Stimulated activated CD4-positive, alpha-beta T cell treated with anti-CD3 and anti-CD28 coated beads, Interleukin-2, amount 100 ng/mL, for 4 hours (primary cell): Measurements from ENCODE around the gene KCNJ6.

ENCODE experiments used
- DNase-seq: peaks from one replicate; pipeline ENCODE4 v3.0.0-alpha.2; 2020; ENCODE audit warnings: low read depth

Gene KCNJ6

DNA sequence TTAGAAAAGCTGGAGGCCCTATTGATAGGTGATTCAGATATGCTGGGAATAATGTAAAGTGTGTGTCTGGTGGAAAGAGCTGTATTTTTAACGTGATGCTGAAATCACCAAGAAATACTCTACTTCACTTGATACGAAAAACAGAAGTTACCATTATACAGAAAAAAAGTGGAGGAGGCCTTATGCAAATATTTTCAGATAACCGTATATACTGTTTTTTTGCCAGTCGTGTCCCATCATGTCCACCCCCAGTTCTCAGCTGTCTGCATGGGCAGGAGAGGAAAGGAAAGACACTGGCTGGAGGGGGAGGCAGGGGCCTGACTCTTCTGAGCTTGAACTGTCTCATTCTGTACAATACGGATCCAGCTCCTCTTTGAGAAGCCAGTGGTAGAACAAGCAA is 51.1 kb downstream of the KCNJ6 start:
- no peak for DNase-seq

DNA sequence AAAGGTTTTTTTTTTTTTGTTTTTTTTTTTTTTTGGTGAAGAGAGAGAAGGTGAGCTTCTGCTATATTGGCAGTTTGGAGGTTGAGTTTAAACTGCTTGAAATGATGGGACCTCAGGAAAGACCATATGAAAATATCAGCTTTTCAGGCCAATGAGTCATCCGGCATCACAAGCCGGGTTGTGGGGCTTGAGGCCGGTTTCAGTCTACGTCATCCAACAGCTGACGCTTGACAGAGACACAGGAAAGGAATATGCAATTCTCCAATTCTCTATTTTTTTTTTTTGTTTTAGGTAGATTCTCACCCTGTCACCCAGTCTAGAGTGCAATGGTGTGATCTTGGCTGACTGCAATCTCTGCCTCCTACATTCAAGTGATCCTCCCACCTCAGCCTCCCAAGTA is 52.4 kb downstream of the KCNJ6 start:
- DNase-seq, result no peak

DNA sequence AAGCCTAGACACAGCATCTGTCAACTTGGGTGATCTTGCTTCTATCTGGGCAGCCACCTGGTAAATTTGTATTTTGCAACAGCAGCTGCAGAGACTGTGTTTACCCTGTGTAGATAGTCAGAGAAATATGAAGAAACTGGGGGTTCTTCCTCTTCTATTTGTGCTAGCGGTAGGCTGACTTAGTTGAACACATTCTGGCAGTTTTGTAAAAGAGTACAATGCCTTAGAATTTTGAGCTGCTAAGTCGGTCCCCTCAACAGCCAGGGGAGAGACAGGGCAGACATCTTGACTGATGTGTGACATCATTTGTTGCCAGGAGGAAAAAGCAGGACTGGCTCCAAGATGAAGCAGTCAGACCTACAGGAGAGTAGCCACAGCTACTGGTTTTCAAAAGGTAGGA is 53.7 kb downstream of the KCNJ6 start:
- no peak for DNase-seq

DNA sequence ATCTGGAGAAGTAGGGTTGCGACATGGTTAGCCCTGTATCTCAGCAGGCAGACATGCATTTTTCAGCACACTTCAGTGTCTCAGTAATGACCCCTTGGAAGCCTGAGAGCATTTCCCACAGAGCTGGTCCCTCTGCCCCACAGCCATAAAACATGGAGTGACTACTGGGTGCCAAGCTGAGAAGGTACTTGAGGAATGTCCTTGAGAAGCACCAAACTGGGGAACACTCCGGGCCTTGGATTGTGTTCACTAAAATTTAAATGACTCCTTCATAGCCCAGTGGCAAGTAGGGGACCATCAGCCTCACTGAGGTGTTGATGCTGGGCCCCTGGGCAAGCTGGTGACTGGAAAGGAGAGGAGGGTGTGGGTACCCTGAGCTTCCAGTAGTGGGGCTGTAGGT is 54.7 kb downstream of the KCNJ6 start:
- no peak for DNase-seq

DNA sequence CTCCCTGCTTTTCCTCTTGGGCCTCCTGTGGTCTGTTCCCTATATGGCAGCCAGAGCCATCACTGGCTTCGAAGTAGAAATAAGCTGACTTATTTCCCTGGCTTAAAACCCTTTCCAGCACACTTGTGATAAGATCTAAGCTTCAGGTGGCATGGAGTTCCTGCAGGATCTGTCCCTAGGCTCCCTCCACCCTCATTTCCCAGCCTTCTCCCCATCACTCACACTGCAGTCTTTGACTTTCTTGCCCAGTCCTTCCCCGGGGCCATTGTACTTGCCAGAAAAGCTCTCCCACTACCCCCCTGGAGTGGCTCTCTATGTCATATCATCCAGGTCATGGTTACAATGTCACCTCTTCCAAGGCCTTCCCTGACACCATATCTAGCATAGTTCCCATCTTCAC is 55.8 kb downstream of the KCNJ6 start:
- no peak for DNase-seq

DNA sequence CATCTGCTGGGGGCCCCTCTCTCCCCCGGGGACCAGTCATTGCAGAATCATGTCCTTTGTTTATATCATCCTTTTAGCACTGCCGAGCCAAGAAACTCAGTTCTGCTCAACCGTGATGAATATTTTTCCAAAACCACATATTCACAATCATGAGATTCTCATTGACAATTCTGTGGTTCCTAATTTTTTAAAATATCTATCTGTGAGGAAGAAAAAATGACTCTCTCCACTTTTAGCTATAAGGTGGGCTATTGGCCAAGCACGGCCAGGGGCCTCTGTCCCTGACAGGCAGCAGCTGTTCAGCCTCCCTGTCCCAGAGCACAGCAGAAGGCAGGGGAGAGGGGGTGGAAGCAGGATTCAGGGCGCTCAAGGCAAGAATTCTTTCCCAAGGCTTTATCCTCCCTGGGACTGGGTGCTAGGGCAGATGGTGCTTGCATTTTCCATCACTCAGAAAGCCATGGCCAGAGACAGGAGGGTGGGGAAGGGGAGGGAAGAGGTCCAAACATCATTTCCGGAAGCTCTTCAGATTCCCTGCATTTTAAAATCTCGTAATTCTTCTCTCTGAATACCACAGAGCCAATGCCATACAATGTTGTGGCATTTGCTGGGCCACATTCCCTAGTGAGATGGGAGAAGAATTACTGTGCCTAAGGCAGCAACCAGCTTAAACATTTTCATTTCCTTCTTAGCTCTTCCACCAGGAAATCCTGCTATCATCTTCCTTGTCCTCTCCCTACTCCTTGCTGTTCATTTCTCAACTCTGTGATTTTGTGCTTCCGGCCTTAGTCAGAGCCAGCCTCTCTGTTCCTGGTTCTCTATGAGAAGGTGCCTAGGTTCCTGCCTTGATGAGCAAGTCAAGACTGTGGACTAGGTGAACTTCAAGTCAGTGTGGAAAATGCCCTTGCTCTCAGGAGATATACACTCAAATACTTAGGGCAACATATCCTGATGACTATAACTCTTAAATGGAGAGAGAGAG is 60.3 kb downstream of the KCNJ6 start:
- DNase-seq, result no peak

DNA sequence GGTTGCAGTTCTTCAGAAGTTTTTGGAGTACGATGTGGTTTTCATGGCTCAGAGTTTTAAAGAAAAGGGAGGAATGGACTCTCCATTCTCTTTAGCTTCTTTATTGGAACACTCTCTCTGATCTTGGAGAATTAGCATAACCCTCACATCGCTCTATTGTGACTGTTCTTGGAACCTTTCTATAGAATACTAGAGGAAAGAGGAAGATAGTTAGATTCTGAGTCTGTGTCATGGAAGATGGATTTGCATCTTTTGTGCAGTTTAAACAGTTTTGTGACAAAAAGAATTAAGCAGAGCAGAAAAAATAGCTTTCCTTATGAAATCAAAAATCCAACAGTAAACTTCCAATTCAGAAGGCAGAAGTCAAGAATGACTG is 61.0 kb downstream of the KCNJ6 start:
- no peak for DNase-seq

DNA sequence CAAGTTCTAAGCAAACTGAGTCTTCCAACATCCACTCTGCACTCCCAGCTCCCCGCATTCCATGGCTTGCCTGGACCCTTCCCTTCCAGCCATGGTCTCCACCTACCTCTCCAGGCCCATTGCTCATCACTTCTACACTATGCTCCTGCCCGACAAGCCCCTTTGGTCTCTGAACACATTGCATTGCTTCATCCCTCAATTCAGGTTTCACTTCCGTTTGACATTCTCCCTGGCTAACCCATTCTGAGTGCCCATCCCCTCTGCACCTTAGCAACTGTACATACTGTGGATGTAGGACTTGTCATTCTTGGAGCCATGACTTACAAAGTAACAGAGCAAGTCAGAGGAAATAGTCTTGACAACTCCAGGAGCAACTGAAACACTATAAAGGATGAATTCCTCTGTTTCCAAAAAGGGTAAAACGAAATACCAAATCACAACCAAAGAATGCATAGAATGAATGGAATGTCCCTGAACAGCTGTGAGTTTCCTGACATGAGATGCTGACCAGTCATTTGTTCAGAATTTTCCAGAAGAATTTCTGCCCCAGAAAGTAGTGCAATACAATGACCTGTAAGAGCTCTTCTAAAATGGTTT is 66.7 kb downstream of the KCNJ6 start:
- DNase-seq, result no peak

DNA sequence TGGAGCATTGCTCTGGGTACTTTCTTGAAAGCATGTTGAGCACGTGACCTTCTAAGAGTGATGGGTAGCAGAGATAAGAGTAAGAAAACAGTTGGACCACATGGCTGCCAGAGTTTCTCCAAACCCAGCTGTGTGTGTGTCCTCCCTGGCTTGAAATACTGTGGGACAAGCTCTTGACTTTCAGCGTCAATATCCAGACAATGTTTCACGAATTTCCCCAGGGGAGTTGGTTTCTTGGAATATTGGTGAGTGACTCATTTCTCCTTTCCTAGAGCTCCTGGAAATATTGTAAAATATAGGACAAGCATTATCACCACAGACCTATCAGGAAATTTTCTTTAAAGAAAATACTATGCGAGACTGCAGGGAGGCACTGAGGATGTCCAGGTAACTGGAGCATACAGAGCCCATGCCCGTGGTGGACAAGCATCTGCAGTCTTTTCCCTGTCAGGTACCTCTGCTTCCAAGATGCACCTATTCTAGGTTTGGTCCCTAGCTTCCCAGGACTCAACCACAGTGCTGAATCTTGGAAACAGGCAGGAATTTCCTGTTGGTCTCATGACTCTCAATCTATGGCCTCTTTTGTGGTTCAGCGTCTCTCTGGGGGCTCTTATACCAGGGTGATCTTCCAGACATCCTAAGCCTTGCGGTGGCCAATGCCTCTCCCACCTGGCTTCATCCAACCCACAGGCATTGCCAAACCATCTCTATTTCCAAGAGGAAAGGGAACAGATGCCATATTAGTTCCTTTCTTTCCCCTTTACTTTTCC is 67.4 kb downstream of the KCNJ6 start:
- no peak for DNase-seq

DNA sequence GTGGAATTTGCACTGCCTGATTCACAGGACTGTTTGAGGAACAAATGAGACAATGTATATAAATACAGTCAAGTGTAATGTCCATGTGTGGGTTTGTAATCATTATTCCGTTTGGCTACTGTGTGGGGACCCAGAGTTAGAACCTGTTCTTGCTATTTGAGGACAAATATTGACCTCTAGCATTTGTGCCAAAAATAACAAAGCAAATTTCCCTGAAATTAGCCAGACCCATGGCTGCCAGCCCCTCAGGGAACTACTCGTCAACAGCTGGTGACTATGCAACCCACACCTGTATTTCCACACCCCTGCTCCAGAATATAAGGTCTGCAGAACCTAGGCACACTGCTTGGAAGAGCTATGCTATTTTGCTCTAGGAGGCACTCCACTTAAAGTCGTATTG is 70.7 kb downstream of the KCNJ6 start:
- DNase-seq, result no peak

DNA sequence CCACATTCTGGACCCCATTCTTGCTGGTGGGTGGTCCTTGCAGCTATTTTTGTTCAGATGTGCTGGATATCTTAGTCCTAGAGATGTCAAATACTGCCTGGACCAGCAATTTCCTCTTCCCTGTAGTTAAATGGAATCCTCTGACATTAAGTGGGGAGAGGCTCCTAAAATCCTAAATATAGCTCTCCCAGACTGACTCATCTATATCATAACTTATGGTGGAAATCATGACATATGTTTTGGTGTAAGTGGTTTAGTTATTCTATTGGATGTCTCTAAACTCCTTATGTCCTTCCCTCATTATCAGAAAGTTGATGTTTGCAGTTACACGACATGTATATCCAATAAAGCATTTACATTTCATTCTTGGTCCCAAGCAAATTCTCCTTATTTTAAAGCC is 73.1 kb downstream of the KCNJ6 start:
- DNase-seq, result no peak

DNA sequence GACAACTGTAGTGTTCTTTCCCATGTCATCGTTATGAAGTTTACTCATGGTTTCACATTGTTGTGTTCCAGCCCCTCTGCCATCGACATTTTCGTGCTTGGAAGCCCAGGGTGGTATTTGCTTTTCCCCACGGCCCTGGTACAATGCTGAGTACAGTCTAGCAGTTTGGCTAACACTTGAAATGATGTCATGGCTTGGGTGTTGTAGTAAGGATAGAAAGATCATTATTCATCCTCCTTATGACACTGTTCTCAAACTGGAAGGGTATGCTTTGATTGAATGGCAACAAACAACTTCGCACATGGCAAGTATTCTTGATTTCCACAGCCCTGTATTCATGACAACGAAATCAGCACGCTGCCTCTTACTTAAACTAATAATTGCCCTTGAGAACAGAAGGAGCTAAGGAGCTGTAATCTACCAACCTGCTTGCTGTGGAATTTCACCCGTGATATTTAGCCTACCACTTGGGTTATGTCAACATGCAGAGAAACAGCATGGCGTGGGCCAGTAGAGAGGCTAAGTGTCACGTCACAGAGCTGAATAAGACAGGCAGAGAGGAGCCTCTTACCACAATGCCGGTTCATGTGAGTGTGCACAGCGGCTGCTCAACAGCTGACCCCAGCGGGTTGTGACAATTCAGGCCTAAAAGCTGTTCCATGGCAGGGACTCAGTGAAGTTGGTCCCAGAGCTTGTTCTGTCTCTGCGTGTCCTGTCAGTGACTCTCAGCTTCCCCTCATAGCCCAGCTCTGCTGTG is 73.9 kb downstream of the KCNJ6 start:
- DNase-seq, result no peak

DNA sequence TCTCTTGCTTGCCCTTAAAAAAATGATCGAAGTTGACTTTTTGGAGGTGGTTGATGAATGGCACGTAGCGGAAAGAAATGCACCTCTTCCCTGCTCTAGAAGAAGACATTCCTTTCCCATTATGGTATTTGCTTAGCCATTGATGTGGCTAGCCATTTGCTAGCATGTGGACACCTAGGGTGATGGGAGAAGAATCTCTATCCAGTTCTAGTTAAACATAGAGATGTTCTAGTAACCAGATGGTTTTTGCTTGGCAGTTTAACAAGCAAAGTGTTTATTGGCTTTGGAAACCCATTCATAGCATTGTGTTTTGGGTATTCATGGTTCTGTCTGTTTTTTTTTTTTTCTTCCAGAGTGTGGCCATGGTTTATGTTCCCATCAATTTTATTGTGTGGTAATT is 78.9 kb downstream of the KCNJ6 start:
- DNase-seq, result no peak

DNA sequence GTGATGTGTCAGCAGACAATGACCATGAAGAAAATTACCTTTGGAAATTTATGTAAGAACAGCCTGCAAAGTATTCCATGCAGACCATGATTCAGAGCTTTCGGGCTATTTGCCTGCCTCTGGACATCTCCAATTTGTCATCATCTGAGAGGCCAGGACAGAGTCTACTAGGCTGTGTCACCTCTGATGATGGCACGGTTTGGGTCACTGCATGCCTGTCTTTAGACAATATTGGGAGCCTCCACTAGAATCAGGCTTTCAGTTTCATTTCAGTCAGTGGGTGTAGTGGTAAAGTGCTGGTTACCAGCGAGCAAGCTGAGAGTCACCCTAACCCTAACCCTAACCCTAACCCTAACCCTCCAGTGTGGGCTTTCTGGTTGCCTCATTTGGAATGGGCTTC is 80.8 kb downstream of the KCNJ6 start:
- no peak for DNase-seq

DNA sequence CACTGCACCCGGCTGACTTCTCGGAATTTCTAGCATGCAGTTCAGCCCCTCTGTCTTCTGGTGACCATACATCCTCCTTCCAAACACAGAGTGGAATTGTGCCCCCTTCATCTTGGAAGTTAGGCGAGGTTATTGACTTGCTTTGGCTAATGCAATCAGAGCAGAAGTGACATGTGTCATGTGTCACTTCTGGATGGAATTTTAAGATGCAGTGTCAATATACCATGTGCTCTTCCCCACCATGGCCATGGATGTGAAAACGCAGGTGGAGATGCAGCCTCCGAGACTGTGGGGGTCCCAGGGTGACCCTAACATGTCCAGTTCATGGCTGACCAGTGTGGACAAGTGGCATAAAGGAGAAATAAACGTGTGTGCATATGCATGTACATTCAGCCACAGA is 83.0 kb downstream of the KCNJ6 start:
- DNase-seq, result no peak

DNA sequence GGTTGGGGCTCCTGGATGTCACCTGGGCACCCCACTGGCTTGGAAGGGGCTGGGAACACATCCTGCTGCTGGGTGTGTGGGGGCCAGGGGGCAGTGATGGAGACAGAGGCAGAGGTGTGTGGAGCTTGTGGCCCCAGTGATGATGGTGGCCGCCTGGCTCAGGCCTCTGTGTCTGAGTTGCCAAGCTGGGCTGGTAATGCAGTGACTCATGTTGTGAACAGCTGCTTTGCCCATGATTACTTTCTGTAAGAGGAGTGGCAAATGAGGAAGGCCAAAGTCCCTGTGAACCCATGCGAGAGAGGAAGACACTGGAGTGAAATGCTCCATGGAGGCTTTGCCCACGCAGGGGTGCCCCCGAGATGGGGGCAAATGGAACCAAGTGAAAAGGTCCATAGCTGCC is 86.8 kb downstream of the KCNJ6 start:
- DNase-seq, result no peak

DNA sequence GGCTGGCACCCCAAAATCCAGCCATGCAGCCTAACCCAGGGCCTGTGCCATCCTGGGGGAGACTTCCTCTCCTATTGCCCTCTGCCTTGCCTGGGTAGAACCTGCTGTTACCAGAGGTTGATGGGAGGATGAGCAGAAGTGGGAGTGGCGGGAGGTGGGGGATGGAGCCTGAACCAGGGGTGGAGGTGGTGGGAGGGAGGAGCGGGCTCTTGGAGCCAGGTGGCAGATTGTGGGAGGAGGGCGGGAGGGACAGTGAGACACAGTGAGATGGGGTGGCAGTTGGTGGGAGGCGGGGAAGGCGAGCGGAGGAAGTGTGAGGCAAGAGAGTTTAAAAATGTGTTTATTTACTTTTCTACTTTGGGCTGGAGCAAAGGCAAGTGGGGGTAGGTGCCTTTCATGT is 87.3 kb downstream of the KCNJ6 start:
- no peak for DNase-seq

DNA sequence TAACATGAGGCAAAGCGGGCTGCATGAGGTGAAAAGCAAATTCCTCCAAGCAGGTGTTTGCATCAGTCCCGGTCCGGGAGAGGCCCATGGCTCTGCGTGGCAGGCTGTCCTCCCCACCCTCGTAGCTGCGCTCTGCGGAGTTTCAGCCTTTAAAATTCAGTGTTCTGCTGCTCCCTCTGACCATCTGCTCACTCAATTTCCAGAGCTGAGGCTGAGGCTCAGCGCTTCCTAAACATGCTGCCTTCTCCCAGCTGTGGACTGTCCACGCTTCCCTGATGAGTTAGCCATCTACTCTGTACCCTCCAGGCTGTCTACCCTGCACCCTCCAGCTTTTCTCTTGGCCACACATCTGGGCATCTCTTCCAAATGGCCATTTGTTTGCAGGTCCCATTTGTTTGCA is 87.7 kb downstream of the KCNJ6 start:
- no peak for DNase-seq

DNA sequence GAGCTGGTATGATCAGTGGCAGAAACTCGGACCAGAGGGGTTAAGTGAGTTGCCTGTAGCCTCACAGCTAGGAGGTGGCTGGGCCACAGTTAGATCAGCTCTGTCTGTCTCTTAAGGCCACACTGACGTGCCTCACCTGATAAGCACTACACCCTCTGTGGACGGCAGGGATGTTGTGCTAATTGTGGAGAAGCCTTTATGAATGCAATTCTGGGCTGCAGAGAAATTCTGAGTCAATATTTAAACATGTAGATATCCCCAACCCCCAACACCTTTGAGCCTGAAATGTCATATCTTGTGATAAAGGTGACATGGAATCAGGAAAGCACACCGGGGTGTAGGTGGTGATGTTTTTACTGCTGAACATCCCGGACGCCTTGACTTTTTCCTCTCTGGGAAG is 88.3 kb downstream of the KCNJ6 start:
- DNase-seq, result no peak

DNA sequence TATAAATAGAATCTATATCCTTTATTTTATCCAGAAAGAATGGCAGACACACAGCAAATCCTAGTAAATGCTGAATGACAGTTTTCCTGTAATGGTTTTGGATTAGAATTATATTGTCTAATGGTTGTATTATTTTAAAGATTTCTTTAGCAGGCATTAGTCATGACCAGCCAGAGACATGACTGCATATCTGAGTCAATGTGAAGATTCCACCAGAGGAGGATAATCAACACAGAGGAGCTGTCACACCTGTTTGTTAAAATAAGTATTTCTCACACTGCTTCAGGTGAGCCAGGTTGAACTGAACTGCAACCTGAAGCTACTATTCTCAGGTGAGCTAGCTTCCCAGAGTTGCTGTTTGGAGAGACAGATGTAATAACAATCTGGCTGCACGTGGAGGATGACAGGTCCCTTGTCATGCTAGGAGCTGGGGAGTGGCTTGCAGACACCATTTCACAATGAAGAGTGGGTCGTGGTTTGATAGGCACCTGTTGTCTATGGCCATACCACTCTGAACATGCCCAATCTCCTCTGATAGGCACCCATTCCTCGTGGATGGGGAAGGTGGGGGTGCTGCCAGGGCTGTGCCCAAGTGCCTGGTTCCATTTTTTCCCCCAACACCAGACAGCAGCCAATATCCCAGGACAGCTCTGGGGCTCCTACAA is 94.3 kb downstream of the KCNJ6 start:
- no peak for DNase-seq

DNA sequence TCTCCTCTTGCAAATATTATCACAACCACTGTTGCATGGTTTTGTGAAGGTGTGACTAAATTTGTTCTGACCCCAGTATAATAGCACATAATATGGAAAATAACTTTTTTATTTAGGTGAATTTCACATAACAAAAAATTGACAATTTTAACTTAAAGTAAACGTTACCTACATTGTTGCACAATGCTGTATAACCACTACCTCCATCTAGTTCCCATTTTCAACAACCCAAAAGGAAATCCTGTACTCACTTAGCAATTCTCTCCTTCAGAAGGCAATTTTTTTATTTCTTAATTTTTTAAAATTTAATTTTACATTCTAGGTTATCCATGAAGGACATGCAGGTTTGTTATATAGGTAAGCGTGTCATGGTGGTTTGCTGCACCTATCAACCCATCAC is 95.2 kb downstream of the KCNJ6 start:
- no peak for DNase-seq

DNA sequence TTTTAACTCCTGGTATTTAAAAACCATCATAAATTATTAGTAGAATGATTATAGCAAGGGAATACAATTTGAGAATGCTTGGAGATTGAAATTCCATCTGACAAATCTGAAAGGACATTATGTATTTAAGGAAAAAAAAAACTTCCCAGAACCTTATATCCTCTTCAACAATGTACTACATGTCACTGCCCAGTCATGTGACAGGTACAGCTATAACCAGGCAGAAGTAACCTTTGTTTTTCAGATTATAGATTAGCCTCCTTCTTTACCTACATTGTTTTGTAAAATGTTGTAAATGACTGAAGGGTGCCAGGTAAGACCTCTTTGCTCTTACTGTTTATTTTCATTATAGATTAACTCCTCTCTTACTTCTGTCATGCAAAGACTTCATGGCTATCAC is 96.9 kb downstream of the KCNJ6 start:
- no peak for DNase-seq
